ENCODE results near the gene ETV6.

The ETV6 gene

DNA sequence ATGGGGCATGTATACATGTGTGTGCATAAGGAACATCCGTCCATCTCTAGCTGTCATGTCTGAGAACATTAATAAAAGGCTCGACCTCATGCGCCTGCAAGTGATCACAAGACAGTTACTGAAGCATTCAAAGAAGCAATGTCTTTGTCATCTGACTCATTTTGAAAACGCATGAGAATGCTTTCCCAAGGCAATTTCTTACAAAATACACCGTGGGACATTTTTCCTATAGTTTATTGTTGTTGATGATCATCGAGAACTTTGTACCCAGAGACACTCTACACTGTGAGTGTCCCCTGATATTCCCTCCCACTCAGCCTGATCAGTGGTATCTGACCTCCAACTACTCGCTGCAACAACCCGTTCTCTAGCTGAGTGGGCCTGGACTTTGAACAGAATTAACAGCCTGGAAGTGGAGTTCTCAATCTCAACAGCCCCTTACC lies 68.1 kb downstream of the ETV6 start:
- DNase-seq (ENCODE audit: low read depth, low spot score): no peak

DNA sequence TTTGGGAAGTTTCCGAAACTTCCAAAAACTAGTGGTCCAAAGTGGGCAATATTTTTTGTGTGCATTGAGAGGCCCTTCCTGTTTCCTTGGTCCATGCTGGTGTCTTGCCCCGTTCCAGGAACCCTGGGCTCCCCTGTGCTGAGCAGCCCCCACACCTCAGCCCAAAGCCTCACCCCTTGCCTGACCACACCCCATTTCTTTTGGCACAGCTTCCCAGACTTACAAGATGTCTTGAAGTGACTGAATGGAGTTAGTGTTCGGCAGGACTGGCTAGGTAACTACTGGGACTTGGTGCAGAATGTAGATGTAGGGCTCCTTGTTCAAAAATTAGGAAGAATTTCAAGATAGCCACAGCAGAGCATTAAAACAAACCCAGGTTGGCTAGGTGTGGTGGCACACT lies 68.6 kb downstream of the ETV6 start:
- no peak for DNase-seq (ENCODE audit: low read depth, low spot score)

DNA sequence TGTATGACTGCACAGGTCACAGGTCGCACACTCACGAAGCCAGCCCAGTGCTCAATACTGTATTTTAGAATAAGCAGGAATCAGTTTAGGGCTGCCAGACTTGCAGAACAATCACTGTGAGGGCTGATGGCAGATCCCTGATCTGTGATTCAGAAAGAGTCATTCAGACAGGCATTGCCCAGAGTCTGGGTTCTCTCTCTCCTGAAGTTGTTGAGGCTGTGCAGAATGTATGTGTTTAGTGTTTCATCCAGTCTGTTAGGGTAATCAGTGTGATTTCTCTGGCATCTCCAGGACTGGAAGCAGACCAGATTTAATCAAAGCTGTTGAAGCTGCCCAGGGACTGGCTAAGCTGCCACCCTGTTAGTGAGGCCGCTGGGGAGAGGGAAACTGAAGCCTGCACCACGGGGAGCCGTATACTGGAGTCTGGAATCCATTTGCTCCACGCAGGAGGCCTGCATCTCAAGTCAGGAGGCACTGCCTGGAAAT lies 69.3 kb downstream of the ETV6 start:
- no peak for DNase-seq (ENCODE audit: low read depth, low spot score)

GRCh38 chr12:11719678-11720099 lies 70.2 kb downstream of the ETV6 start:
- DNase-seq (ENCODE audit: low read depth, low spot score): peak; percentile 68

GRCh38 chr12:11722071-11722470 lies 72.6 kb downstream of the ETV6 start:
- DNase-seq (ENCODE audit: low read depth, low spot score): no peak

DNA sequence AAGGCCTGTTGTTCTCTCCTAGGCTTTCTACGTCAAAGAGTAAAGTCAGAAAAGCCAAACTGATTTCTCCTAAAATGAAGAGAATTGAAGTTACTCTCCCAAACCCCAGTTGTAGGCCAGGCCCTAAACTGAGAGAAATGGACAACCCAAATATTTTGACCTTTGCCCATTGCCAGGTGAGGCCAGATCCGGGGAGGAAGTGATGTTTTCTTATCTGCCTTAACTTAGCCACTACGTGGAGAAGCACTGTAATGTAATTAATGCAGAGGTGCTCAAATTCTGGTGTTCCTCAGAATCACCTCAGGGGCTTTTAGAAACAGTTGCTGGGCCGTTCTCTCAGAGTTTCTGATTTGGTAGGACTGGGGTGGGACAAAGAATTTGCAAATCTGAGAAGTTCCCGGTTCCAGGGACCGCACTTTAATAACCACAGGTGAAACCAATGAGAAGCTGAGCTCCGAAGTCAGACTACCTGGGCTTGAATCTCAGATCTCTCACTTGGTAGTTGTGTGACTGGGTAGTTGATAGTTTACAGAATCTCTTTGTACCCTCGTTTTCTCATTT lies 73.2 kb downstream of the ETV6 start:
- DNase-seq (ENCODE audit: low read depth, low spot score): no peak

- no peak for DNase-seq (ENCODE audit: low read depth, low spot score)
Measured at GRCh38 chr12:11723993-11724392, 74.5 kb downstream of the ETV6 start.

GRCh38 chr12:11724888-11725311 lies 75.4 kb downstream of the ETV6 start:
- no peak for DNase-seq (ENCODE audit: low read depth, low spot score)

- no peak for DNase-seq (ENCODE audit: low read depth, low spot score)
Measured at GRCh38 chr12:11725686-11726085, 76.2 kb downstream of the ETV6 start.

- no peak for DNase-seq (ENCODE audit: low read depth, low spot score)
Measured at GRCh38 chr12:11726659-11727058, 77.2 kb downstream of the ETV6 start.

DNA sequence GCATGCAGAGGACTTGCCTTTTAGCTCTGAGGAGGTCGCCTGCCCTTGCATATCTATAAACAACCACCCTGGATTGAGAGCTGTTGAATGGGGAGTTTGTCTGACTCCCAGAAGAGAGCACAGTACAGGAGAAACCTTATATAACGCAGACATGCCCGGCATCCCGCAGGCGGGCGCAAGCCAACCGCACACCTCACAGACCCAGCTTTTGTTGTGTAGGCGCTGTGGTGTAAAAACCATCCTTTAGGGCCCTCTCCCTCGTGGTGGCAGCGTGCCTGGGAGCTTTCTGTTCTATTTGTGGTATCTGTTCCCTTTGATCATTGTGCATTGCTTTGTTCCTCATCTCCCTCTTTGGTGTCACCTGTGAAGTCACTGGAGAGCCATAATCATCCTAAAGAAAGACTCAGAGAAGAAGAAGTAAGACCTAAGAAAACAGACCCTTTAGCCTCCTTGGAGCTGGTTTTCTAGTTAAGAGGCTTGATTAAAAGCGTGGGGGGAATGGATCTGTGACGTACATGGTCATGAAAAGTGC lies 77.7 kb downstream of the ETV6 start:
- DNase-seq (ENCODE audit: low read depth, low spot score): no peak

- DNase-seq (ENCODE audit: low read depth, low spot score): no peak
Measured at GRCh38 chr12:11728154-11728755, 78.8 kb downstream of the ETV6 start.

GRCh38 chr12:11729008-11729407 lies 79.5 kb downstream of the ETV6 start:
- DNase-seq (ENCODE audit: low read depth, low spot score): no peak

GRCh38 chr12:11729439-11730150 lies 80.1 kb downstream of the ETV6 start:
- DNase-seq (ENCODE audit: low read depth, low spot score): no peak

DNA sequence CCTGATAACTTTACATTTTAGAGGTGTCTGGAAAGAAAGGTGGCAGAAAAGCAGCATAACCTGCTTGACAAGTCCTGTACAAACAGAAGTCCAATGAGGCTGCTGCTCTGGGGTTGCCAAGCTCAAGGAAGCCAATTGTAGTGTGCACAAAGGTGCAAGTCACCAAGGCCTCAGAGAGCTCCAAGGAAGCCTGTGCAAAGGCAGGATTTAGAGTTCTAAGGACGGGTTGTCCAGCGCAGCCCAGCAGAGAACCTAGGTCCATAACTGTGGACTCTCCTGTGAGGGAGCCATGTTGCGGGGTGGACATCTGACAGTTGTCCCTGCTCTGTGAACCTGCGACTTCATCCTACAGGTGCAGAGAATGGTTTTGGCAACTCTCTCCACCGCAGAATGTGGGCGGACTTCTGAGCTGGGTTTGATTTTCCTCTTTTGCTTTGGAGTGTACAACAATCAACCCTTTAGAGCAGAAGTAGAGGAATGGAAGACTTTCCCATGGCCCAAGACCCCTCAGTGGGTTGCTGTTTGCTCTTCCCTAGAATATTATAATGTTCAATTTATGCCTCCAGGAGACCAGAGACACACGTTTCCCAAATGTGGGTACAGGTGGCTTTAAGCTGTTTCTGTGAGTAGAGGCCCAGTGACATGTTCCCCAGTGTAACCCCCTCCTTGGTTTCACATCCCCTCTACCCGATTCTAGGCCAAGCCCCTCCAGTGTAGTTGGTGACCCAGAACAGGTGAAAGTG lies 81.0 kb downstream of the ETV6 start:
- no peak for DNase-seq (ENCODE audit: low read depth, low spot score)

GRCh38 chr12:11731042-11731357 lies 81.5 kb downstream of the ETV6 start:
- no peak for DNase-seq (ENCODE audit: low read depth, low spot score)

GRCh38 chr12:11731455-11731854 lies 82.0 kb downstream of the ETV6 start:
- DNase-seq (ENCODE audit: low read depth, low spot score): no peak

DNA sequence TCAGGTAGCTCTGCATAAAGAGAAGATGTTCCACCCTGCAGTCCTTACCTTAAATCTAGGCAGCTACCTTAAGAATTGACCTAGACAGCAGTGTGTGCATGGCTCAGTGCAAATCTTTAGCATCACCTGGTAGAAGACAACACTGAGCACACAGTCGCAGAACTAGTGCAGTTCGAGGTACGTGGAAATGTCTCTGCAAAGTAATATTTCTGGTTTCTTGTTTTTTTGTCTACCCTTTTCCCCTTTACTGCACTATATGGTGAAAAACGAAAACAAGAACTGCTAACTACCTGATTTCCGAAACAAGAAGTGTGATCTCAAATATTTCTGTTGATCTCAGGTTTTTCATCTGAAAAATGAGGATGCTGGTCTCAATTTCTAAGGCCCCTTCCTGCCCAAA lies 82.5 kb downstream of the ETV6 start:
- DNase-seq (ENCODE audit: low read depth, low spot score): no peak

GRCh38 chr12:11732715-11733114 lies 83.2 kb downstream of the ETV6 start:
- DNase-seq (ENCODE audit: low read depth, low spot score): no peak

- DNase-seq (ENCODE audit: low read depth, low spot score): no peak
Measured at GRCh38 chr12:11734580-11735180, 85.2 kb downstream of the ETV6 start.

GRCh38 chr12:11738450-11738849 lies 89.0 kb downstream of the ETV6 start:
- no peak for DNase-seq (ENCODE audit: low read depth, low spot score)
